H4 (cell line): ENCODE data around the gene VRK3. TPM values are rescaled to one million over a fixed set of nuclear protein-coding genes. Genes with fewer than 3 reads are reported as not detected.
"Not testable (repeated sequence)": the region's sequence is repeated elsewhere in the genome, so short reads cannot be mapped to it uniquely, and the experiment has no call there.

Experiments used
- DNase-seq: peaks from one replicate; pipeline ENCODE4 v3.0.0-alpha.2; 2015; ENCODE audit warnings: low spot score
- total RNA-seq: library from RNA; depleted of rRNA; stranded (reverse); fragments of >200 nt; shearing (Covaris generic); gene quantifications from 2 replicates; pipeline ENCODE4 v1.2.3, GENCODE V29; 2014

The VRK3 gene
- total RNA-seq, 1 experiment from 2014 or later, result 35.6 TPM

DNA sequence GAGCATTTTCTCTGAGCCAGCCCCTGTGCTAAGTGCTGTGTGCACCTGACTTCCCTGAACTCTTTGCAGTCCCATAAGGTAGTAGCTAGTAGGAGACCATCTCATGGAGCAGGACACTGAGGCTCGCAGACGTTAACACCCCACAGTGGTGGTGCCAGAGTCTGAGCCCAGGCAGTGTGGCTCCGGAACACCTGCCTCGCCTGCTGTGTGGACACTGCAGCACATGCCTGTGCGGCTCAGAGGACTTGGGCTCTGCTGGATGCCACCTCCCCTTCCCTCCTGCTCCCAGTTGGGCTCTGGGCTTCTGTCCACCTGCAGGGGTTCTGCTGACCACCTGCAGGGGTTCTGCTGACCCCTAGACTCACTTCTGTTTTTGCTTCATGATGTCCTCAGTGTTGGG lies 37.2 kb downstream of the VRK3 start:
- DNase-seq, result no peak

GRCh38 chr19:49987159-49987698 lies 37.9 kb downstream of the VRK3 start:
- DNase-seq, result peak; percentile 90

- DNase-seq, result no peak
These were observed 38.8 kb downstream of the VRK3 start for GRCh38 chr19:49986354-49986753.

- no peak for DNase-seq
These were observed 39.3 kb downstream of the VRK3 start for GRCh38 chr19:49985871-49986270.

- DNase-seq, result no peak
These were observed 40.7 kb downstream of the VRK3 start for GRCh38 chr19:49984491-49984890.

DNA sequence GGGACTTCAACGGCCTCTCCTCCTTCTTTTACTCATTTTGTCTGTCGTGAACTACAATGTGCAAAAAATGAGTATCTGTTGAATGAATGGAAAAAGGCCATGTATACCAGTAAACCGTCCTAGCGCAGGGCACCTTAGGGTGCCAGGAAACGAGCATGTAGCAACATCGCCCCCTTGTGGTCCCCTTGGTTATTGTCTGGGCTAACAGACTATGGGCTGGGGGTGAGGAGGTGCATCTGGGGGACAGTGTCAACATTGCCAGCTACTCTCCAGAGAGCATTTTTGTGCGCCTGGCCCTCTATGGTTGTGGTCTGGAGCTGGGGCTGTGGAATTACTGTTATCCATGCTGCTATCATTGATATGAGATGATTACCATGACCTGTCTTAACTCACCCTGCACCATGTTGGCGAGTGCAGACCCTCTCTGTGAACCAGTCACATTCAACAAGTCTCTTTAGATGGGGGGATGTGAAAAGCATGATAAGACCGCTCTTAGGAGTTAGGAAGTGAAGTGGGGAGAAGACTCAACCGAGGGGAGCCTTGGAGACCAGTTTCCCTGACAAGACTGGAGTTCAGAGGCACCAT lies 41.4 kb downstream of the VRK3 start:
- DNase-seq, result peak; percentile 45

- DNase-seq, result no peak
These were observed 43.3 kb downstream of the VRK3 start for GRCh38 chr19:49981603-49982593.

DNA sequence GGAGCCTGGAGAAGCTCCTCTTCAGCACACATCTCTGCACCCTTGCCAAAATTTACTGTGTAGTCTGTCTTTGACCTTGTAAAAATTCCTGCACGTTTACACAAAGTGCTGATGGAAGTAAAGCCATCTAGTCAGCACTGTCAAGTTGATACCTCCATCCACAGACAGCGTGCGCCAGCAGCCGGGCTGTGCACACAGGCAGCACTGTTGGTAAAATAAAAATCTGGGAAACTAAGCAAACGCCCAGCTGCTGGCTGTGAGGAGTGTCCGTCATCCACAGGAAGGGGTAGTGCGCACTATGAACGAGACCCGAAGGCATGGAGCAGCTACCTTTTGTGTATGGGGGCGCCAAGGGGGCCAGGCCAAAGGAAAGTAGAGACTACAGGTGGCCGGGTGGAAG lies 46.8 kb downstream of the VRK3 start:
- DNase-seq, result no peak

- no peak for DNase-seq
These were observed 47.3 kb downstream of the VRK3 start for GRCh38 chr19:49977881-49978280.

- no peak for DNase-seq
These were observed 48.1 kb downstream of the VRK3 start for GRCh38 chr19:49977076-49977475.

DNA sequence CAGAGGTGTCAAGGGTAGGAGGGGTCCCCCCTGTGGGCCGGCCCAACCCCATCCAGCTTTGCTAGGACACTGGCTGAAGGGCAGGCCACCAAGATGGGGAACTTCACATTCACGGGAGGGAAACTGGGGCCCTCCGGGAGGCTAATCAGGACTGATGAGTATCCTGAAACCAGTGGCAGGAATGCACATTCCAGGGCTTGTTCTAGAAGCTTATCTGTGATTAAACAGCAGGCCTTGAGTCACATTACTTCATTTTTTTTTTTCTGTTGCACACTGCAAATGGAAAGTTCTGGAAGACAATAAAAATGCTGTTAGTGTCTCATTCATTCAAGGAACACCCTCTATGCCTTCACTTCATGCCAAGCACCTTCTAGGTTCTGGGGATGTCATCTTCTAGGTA lies 48.7 kb downstream of the VRK3 start:
- DNase-seq, result no peak

- DNase-seq, result no peak
These were observed 50.1 kb downstream of the VRK3 start for GRCh38 chr19:49975051-49975450.

- no peak for DNase-seq
These were observed 51.2 kb downstream of the VRK3 start for GRCh38 chr19:49973987-49974386.

DNA sequence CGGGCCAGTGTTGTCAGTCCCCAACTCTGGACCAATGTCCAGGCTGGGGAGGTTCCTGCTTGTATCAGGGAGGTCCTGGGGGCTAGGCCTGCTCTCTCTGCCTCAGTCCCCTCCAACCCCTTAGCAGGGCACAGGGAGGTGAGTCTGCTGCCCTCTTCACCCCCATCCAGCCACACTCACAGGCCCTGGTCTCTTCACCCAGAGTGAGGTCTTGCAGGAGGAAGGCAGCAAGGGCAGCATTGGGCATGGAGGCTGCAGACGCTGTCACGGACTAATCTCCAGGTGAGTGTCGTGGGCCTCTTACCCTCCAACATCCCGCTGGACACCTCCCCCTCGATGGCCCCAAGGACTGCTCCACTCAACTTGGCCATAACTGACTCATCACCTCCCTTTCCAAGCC lies 52.3 kb downstream of the VRK3 start:
- no peak for DNase-seq

DNA sequence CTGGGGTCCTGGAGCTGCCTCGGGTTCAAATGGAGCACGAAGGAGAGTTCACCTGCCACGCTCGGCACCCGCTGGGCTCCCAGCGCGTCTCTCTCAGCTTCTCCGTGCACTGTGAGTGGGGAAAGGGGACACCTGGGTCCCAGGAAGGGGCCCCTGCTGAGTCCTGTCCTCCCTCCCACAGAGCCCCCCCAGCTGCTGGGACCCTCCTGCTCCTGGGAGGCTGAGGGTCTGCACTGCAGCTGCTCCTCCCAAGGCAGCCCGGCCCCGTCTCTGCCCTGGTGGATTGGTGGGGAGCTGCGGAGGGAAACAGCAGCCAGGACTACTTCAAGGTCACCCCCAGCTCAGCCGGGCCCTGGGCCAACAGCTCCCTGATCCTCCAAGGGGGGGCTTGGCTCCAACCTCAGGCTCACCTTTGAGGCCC lies 53.2 kb downstream of the VRK3 start:
- no peak for DNase-seq

DNA sequence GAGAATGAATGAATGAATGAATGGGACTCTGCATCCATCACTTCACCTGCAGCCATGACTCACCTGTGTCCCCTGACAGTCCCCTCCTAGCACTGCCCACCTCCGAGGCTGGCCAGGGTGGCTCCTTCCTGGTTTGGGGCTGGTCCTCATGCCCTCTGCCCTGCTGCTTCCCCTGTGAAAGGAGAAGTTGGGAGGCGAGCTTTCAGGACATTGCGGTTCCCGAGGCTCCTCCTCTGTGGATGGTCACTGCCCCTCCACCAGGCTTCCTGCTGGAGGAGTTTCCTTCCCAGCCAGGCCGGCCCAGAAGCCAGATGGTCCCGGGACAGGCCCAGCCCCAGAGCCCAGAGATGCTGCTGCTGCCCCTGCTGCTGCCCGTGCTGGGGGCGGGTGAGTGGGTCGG lies 55.8 kb downstream of the VRK3 start:
- not testable (repeated sequence) for DNase-seq

- no peak for DNase-seq
These were observed 56.8 kb downstream of the VRK3 start for GRCh38 chr19:49968279-49968922.

DNA sequence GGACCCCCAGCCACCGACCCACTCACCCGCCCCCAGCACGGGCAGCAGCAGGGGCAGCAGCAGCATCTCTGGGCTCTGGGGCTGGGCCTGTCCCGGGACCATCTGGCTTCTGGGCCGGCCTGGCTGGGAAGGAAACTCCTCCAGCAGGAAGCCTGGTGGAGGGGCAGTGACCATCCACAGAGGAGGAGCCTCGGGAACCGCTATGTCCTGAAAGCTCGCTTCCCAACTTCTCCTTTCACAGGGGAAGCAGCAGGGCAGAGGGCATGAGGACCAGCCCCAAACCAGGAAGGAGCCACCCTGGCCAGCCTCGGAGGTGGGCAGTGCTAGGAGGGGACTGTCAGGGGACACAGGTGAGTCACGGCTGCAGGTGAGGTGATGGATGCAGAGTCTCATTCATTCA lies 64.2 kb downstream of the VRK3 start, which contains the start of gene SIGLEC11:
SIGLEC11 (minus strand) TSS at position 193 of the 400 bp plus-strand sequence; CDS start at position 102, 91 bp downstream.
- not testable (repeated sequence) for DNase-seq

- DNase-seq, result not testable (repeated sequence)
These were observed 65.3 kb downstream of the VRK3 start for GRCh38 chr19:49959892-49960291.

- not testable (repeated sequence) for DNase-seq
These were observed 66.6 kb downstream of the VRK3 start for GRCh38 chr19:49958596-49958995.

DNA sequence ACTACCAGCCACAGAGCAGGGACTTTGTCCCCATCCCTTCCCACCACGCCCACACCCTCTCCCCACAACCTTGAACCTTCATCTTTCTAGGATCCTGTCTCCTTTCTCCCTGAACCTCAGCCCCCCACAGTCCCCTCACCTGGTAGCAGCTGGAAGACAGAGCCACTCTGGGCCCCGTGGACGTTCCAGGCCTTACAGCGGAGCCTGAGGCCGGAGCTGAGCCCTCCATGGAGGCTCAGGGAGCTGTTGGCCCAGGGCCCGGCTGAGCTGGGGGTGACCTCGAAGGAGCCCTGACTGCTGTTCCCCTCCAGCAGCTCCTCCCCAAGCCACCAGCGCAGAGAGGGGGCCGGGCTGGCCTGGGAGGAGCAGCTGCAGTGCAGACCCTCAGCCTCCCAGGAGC lies 67.0 kb downstream of the VRK3 start:
- DNase-seq, result not testable (repeated sequence)

- peak; percentile 44 for DNase-seq
These were observed 67.8 kb downstream of the VRK3 start for GRCh38 chr19:49957262-49957915.
